Measurements from ENCODE around the gene LANCL2. TPM values are rescaled to one million over a fixed set of nuclear protein-coding genes. Genes with fewer than 3 reads are reported as not detected.

LANCL2 gene
- total and polyA plus RNA-seq, 3 experiments from 2014 or later, result 7.4 to 24.1 (median 22.1) TPM

Other genes with a start within 250 kb of the LANCL2 start
- gene VOPP1, start 207.2 kb downstream of the LANCL2 start, total RNA-seq, result 10 to 100 TPM; 65.6 to 67.3 TPM
- gene VOPP1, start 207.2 kb downstream of the LANCL2 start, polyA plus RNA-seq, result 34.8 TPM